K562 (cell line): ENCODE results near the gene TOMT. TPM values are rescaled to one million over a fixed set of nuclear protein-coding genes. Genes with fewer than 3 reads are reported as not detected.

Experiments used
- BRF1 ChIP-seq: IDR thresholded peaks from 3 replicates; pipeline ENCODE4 v1.6.1; 2011; ENCODE audit warnings: borderline replicate concordance, mild to moderate bottlenecking; ENCODE audit not compliant: insufficient read length; ENCODE audit errors: extremely low read depth
- ETS2 ChIP-seq: IDR thresholded peaks from 2 replicates; pipeline ENCODE4 v1.6.1; 2016; ENCODE audit warnings: borderline replicate concordance, missing genetic modification characterization, mild to moderate bottlenecking, moderate library complexity, missing compliant biosample characterization; ENCODE audit not compliant: poor library complexity, severe bottlenecking
- LEF1 ChIP-seq: fragments of 450-650 bp; IDR thresholded peaks from 2 replicates; pipeline ENCODE4 v1.6.1; 2016; ENCODE audit warnings: mild to moderate bottlenecking
- NFIC ChIP-seq: fragments of 450-650 bp; IDR thresholded peaks from 2 replicates; pipeline ENCODE4 v1.6.1; 2017; ENCODE audit warnings: mild to moderate bottlenecking, inconsistent platforms
- RBM25 ChIP-seq: fragments of 200-400 bp; formaldehyde crosslinking; IDR thresholded peaks from 2 replicates; pipeline ENCODE4 v1.6.1; 2018; ENCODE audit warnings: low read length, low read depth, moderate library complexity; ENCODE audit not compliant: severe bottlenecking
- SMARCE1 ChIP-seq: fragments of 450-650 bp; IDR thresholded peaks from 2 replicates; pipeline ENCODE4 v1.7.1; 2016; ENCODE audit warnings: mild to moderate bottlenecking
- ZNF282 ChIP-seq: sonication (generic); formaldehyde crosslinking; IDR thresholded peaks from 2 replicates; pipeline ENCODE4 v1.8.1; 2023; ENCODE audit warnings: missing genetic modification reagents
- ZNF830 ChIP-seq: fragments of 250-450 bp; sonication (Bioruptor Pico); IDR thresholded peaks from 2 replicates; pipeline ENCODE4 v1.5.0; 2021; ENCODE audit warnings: mild to moderate bottlenecking
- ZZZ3 ChIP-seq: fragments of 450-650 bp; IDR thresholded peaks from 2 replicates; pipeline ENCODE4 v1.6.1; 2016; ENCODE audit warnings: antibody characterized with exemption, mild to moderate bottlenecking, moderate library complexity
- polyA plus RNA-seq, 8 experiments: library from polyadenylated mRNA; depleted of rRNA in 4 of 8; stranded (reverse) in 5 of 8; unstranded in 3 of 8; fragments of >200 nt; fragmentation: Nextera tagmentation in 2 of 8; fragmentation: Illumina TruSeq in 1 of 8; extraction: Ambion mirVana in 2 of 8; extraction: Trizol in 1 of 8; gene quantifications; 2 replicates each; pipeline versions ENCODE4 v1.2.1 to v1.2.3, GENCODE V29; 2011 to 2014; ENCODE audit warnings: inconsistent platforms in 1 of 8, missing spikeins in 1 of 8
- total RNA-seq, 7 experiments: library from RNA; depleted of rRNA in 6 of 7; stranded (reverse); fragments of >200 nt in 6 of 7; fragmentation: Illumina TruSeq in 2 of 7; extraction: Trizol in 2 of 7; gene quantifications; 2 replicates each; pipeline versions ENCODE4 v1.2.1 to v1.2.3, GENCODE V29; 2011 to 2021; ENCODE audit warnings: low replicate concordance in 1 of 7
- TF ChIP-seq, protein P1 (sequence below): fragments of 450-650 bp; IDR thresholded peaks from 2 replicates; pipeline ENCODE4 v1.6.1; 2014; ENCODE audit warnings: low read depth, mild to moderate bottlenecking, moderate library complexity, borderline replicate concordance

TOMT gene
- total and polyA plus RNA-seq, 9 of the 15 experiments (the other 6 are each of a cell fraction or from before 2014, with no cell fraction given): not detected

DNA sequence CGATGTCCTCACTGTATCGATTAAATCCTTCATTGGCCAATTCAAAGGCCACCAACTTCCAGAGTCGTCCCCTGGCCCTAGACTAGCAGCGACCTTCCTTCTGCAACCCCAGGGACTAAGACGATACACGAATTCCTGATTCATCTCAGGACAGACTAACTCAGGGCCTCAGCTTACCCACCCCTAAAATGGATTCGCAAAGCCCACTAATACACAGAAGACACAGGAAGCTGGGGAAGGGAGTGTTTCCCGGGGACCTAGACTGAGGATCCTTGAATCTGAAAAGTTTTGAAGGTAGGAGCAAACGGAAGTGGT is 3.1 kb upstream of the TOMT start (continued):
- TF ChIP-seq, protein P1, sequence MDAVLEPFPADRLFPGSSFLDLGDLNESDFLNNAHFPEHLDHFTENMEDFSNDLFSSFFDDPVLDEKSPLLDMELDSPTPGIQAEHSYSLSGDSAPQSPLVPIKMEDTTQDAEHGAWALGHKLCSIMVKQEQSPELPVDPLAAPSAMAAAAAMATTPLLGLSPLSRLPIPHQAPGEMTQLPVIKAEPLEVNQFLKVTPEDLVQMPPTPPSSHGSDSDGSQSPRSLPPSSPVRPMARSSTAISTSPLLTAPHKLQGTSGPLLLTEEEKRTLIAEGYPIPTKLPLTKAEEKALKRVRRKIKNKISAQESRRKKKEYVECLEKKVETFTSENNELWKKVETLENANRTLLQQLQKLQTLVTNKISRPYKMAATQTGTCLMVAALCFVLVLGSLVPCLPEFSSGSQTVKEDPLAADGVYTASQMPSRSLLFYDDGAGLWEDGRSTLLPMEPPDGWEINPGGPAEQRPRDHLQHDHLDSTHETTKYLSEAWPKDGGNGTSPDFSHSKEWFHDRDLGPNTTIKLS: 0 out of 2 replicates have a peak, but pooled peaks have one; percentile 7
- no peak for TF ChIP-seq LEF1
- no peak for TF ChIP-seq ETS2 (tag)
- TF ChIP-seq BRF1: no peak
- TF ChIP-seq RBM25: peak; percentile 62
- no peak for TF ChIP-seq ZNF282
- TF ChIP-seq NFIC: no peak
- no peak for TF ChIP-seq SMARCE1
- 0 out of 2 replicates have a peak, but pooled peaks have one; percentile 64 for TF ChIP-seq ZZZ3
- TF ChIP-seq ZNF830: no peak
- TF ChIP-seq, all 486 proteins: peak for 12
